ENCODE measurements around the gene CHAC1.
"Not testable (repeated sequence)": the region's sequence is repeated elsewhere in the genome, so short reads cannot be mapped to it uniquely, and the experiment has no call there.

The CHAC1 gene

DNA sequence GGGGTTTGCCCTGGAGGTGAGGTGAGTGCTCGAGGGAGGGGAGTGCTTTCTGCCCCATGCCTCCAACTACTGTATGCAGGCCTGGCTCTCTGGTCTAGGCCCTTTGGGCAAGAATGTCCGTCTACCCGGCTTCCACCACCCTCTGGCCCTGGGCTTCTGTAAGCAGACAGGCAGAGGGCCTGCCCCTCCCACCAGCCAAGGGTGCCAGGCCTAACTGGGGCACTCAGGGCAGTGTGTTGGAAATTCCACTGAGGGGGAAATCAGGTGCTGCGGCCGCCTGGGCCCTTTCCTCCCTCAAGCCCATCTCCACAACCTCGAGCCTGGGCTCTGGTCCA is 14.8 kb upstream of the CHAC1 start:
- no peak for DNase-seq

DNA sequence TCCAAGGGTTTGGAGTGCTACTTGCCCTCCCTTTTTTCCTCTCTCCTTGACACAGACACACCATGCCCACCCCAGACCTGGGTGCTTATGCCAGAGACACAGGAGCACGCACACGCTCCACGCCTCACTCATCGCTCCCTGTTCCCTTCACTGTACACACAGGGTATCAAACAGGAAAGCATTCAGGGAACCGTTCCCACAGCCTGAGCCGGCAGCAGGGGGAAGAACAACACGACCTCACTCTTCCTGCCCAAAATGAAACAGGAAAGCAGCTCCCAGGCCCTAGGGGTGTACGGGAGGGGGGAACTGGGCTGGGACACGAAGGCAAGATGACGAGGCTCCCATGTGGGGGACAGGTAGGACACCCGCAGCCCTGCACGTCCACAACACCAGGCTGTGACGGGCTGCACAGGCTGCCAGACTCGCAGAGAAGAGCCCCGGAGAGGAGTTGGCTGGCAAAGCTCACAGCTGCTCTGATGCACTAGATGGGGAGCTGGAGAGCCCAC is 12.9 kb upstream of the CHAC1 start:
- DNase-seq = no peak

DNA sequence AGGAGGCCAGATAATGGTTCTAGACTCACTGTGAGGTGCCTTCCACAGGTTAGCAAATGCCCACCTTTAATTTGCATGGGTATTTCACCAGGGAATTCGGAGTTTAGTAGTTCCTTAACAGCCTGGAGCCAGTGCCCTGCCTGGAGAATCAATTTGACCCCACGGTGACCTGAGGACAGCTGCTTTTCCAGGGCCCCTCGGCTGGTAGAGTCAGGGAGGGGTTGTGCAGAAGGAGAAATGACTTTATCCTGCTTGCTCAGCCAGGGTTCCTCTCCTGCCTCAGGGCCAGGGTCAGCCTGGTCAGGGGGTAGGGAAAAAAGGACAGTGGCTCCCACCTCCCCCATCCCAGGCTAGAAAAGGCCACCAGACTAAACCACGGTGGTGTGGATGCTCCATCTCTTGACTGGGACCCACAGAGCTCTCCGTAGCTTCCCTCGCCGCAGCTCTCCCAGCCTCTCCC is 12.2 kb upstream of the CHAC1 start:
- DNase-seq = no peak

DNA sequence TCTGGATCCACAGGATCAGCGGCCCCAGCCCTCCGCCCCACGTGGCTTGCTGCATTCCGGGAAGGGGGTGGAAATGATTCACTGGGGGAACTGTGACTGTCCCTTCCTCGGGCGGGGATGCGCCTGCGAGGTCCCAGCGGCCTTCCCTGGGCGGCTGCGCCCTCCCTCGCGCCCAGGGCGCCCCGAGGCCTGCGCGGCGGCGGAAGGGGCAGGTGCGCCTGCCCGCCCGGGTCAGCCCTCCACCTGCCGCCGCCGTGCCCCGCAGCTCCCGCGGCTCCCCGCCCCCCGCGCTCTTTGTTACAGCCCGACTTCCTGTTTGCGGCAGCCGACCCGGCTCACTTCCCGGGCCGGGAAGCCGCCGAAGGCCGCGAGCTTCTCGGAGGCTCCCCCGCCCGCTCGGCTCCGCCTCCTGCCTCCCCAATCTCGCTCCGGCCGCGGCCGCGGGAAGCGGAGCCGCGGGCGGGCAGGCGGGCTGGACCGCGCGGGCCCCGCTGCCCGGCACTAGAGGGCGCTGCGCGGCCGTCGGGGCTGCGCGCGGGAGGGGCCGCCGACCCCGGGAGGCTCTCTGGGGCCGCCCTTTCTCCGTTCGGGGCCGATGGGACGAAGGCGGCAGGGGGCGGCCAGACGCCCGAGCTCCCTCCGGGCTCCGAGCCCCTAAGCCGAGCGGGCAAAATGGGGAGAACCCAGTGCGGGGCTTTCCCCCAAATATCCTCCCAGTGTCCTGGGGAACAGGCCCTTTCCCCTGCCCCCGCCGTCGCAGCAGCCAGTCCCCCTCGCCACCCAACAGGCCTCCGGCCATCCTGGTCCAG is 11.5 kb upstream of the CHAC1 start:
- peak; percentile 61 for DNase-seq

DNA sequence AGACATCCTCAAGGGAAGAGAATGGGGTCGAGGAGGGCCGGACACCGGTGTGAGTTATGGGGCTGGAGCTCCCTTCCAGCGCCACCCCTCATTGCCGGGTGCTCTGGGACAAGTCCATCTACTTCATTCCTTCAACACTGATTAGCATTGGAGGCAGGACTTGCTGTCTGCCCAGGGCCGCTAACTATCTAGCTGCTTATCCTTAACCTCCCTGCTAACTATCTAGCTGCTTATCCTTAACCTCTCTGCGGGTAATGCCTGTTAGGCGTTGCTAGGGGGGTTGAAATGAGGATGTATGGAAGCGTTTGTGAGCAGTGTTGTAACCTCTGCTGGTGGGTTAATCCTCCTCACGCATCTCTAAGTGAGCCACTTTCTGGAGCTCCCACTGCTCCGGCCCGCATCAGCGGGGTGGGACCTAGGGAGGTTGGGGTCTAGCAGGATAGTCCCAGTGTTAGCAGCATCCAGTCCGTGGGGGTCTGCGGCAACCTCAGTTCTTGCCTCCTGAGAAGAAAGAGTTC is 10.9 kb upstream of the CHAC1 start:
- DNase-seq = no peak

DNA sequence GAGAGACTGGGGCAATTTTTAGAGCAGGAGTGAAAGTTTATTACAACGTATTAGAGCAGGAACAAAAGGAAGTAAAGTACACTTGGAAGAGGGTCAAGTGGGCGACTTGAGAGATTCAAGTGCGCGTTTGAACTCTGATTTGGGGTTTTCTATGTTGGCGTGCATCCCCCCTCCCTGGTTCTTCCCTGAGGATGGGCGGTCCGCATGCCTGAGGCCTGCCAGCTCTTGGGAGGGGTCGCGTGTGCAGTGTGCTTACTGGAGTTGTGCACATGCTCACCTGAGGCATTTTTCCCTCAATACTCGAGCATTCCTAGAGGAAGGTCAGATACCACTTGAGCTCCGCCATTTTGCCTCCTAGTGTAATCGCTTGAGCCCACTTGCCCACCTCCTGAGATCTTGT is 10.4 kb upstream of the CHAC1 start:
- DNase-seq = no peak

DNA sequence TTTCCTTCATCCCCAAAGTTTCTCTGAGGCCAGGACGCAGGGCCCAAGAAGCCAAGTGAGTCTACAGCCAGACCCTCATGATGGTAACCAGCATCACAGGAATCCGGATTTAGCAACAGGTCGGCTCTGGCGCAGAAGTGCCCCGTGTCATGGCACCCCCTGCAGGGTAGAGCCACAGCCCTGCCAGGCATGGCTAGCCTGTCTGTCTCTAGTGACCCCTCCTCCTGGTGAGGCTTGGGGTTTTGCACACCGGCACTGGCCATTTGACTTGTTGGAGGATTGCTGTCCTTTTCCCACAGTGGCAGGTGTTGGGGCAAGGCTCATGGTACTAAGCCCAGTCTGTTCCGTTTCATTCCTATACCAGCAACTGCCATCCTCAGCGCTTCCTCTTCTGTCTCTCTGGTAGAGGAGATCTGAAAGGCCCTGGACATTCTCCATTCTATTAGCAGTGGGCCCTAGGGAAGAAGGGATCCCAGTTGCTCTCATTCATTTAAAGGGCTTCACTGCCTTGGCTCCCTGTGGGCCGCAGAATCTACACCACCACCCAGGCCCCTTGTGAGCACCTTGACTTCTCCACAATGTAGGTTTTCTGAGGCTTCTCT is 9.4 kb upstream of the CHAC1 start:
- DNase-seq = no peak

DNA sequence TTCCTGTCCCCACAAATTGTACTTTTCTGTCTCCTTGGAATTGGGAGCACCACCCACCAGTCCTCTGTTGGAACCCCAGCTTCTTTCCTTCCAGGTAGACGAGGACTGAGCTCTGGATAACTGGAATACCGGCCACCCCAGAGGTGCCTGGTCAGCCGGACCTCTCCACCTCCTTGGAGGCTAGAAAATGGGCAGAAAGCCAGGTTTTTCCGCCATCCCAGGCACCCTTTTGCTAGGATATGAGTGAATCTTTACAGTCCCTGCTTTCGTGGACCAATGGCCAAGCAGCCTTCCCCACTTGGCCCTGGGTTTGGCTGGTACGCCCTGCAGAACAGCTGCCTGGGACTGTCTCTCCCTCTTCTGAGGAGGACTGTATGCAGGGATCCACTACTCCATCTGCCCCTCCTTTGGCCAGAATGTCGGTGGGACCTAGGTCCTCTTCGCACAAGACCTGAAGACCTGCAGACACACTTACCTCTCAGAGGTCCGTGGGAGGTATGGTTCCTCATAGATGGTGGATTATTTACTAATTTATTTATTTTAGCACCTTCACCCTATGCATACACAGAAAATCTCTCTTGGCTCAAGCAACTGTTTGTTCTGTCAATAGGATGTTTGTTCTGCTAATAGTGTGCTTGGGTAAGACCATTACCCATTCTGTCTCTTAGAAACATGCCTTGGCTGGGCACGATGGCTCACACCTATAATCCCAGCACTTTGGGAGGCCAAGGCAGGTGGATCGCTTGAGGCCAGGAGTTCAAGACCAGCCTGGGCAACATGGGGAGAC is 8.6 kb upstream of the CHAC1 start:
- no peak for DNase-seq

DNA sequence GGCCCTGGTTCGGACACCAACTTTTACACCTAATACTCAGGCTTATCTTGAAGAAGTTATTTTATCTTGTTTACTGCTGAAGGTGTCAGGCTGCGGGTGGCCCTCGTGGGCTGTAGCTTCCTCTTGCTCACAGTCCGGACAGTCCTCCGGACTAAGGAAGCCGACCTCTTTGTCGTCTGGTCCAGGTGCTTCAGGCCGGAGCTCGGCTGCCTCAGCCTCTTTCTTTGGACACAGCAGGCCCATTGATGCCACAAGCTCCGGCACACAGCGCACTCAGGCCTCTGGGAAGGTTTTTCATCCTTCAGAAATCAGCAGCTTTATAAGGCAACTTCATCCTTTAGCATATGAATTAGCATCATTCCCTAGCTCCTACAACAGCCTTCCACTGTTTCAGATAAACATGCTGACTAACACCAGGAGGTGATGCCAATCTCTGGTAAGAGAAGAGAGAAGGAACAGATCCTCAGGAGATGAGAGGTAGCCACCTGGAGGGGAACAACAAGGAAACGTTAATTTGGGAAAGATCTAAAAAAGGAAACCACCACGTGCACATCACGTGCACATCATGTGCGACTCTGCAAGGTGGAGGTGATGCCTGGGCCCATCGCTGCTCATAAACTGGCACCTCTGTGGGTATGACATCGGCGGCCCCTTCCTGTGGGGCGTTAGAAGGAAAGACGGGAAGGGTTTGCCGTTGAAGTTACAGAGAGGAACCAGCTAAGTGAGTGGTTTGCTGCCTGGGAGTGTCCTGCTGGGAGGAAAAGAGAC is 4.4 kb upstream of the CHAC1 start:
- DNase-seq = no peak

DNA sequence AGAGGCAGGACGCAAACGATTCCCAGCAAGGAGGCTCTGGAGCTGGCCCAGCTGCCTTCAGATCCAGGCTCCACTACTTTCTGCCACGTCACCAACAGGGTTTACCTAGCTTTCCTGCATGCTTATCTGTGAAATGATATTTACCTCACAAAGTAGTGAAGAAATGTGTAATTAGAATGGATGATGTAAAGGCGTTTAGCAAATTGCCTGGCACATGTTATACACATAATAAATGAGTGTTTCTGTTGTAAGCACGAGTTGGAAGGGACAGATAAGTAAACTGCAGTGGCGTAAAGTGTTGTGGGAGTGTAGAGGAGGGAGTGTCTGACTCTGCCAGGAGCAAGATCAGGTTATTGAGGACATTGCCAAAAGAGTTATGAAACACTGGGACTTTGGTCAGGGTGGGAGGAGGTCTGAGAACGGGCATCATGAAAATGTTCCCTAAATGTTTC is 3.5 kb upstream of the CHAC1 start:
- no peak for DNase-seq

DNA sequence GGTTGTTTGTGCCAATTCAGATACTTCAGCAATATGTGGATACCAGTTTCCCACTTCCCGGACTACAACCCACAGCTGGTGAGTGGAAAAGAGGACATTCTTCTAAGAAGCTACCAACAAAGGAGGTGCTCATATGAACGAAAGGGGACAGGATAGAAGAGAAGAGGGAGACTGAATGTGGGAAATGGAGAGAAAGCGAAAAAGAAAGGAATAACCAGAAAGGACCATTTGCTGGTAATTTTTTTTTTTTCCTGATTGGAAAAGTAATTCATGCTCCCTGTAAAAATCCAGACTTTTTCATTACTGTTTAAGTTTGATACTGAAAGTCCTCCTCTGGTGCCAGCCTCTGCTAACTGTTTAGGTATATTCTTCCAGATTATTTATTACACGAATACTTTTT is 1.5 kb upstream of the CHAC1 start:
- DNase-seq = no peak

DNA sequence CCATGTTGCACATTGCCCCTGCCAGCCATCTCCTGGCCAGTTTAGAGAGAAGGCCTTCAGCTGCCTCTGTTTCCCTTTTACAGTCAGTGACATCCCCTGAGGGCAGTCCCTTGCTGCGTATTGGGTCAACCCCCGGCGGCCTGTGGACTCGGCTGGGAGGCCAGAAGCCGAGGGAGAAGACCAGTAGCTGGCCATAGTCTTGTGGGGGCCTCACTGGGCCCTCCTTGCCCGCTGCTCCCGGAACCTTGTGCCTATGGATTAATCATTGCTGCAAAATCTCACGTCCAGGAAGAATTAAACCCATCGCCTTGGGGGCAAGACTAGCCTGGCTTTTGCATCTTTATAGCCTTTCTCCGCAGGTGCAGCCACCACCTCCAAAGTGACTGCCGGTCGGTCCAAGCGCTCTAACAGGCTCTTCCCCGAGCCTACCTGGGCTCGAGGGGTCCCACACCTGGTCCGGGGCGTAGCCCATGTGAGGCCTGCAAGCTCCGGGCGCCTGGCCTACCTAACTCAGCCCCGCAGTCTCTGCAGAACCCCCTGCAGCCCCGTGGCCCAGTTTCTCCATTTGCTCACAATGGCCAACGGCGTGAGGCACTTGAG is 870 bp upstream of the CHAC1 start:
- no peak for DNase-seq

DNA sequence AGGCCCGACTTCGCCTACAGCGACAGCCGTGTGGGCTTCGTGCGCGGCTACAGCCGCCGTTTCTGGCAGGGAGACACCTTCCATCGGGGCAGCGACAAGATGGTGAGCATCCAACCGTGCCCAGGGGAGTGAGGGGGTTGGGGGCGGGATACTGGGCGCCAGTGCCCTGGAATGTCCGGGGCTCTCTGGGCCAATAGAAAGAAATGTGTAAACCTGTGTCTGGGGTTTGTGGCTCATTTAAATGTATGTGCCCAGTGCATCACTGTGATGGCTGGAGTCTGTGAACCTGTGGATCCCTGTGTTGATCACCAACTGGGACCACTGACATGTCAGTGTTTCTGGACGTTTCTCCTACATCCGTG is 423 bp downstream of the CHAC1 start:
- no peak for DNase-seq

DNA sequence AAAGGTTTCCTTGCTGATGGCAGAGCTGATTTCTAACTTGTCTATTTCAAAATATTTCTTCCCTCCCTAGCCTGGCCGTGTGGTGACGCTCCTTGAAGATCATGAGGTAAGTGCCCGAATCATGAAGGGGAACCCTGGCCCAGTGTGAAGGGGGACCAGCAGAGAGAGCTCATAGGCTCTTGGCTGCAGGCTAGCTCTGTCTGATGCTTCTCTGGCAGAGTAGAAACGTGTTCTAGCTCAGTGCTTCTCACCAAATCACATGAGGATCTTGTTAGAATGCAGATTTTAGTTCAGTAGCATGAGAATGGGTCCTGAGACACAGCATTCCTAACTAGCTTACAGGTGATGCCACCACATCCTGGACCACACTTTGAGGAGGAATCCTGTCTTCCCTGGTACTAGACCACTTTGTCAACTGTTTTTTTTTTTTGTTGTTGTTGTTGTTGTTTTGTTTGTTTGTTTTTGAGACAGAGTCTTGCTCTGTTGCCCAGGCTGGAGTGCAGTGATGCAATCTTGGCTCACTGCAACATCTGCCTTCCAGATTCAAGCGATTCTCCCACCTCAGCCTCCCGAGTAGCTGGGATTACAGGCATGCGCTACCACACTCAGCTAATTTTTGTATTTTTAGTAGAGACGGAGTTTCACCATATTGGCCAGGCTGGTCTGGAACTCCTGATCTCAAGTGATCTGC is 1.0 kb downstream of the CHAC1 start:
- DNase-seq = not testable (repeated sequence)

DNA sequence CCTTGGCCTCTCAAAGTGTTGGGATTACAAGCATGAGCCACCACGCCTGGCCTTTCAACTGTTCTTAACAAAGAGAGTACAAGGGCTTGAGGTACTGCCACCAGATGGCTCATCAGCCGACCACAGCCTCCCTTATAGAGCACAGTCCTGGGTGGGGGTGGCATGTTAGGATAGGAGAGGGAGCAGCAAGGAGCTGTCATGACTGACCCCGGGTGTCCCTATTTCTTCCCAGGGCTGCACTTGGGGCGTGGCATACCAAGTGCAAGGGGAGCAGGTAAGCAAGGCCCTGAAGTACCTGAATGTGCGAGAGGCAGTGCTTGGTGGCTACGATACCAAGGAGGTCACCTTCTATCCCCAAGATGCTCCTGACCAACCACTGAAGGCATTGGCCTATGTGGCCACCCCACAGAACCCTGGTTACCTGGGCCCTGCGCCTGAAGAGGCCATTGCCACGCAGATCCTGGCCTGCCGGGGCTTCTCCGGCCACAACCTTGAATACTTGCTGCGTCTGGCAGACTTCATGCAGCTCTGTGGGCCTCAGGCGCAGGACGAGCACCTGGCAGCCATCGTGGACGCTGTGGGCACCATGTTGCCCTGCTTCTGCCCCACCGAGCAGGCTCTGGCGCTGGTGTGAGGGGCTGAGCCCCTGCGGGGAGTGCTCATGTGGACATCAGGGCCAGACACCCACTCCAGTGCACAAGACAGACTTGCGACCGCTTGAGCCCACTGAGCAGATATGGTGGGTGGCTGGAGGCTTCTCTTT is 2.1 kb downstream of the CHAC1 start:
- no peak for DNase-seq

DNA sequence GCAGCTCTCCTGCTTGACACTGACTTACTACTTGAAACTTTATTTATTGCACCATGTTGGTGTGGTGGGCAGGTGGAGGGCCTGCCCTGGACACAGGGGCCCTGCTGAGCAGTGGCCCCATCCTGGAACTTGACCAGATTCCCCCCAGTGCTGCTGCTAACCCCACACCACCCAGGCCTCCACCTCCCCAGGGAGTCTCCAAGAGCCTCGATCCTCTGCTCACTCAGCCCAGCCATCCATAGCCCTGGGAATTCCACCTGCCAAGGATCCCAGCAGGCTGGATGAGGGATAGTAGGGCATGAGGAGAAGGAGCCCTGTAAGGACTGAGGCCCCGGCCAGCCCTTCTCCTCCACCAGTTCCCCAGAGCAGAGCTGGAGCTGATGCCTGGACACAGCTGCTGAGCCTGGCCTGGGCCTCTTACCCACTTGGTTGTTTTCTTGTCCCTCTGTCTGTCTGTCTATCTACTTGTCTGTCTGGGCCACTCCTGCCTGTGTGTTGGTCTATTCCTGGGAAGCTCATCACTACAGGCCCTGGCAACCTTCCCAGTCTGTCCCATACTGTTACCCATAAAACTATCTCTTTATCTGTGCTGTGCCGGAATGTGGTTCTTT is 2.8 kb downstream of the CHAC1 start:
- DNase-seq = no peak

DNA sequence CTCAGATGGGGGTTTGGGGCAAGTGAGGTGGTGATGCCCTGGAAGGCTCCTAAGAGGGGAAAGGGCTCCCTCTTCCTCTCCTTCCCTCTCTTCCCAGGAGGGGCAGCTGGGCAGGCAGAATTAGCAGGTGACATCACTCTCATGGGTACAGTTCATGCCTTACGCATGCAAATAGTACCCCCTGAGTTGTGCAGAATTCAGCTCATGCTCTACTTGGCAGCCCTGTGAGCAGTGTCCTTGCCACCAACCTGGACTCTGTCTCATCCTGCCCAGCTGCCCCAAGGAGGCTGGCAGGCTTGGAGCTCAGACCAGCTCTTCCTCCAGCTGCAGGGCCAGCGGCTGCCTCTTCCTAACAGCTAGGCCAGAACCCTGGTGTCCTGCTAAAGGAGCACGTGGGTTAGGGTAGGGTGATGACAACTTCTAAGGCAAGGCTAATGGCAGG is 3.3 kb downstream of the CHAC1 start:
- no peak for DNase-seq

DNA sequence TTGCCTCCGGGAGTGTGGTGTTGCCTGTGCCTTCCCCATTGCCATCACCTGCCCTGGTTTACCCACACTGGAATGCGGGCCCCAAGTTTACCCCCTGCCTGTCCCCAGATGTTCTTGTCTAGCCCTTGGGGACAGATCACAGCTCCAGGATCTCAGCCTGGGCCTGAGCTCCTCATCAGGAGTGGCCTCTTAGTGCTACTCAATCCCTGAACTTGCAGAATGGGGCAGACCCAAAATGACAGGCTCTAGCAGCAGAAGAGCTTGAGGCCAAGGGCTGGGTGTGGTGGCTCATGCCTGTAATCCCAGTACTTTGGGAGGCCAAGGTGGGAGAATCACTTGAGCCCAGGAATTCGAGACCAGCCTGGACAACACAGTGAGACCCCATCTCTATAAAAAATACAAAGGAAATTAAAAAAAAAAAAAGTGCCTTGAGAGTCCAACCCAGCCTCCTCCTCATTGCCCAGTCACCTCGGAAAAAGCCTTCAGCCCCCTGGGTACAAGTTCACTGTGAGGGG is 3.8 kb downstream of the CHAC1 start:
- no peak for DNase-seq

DNA sequence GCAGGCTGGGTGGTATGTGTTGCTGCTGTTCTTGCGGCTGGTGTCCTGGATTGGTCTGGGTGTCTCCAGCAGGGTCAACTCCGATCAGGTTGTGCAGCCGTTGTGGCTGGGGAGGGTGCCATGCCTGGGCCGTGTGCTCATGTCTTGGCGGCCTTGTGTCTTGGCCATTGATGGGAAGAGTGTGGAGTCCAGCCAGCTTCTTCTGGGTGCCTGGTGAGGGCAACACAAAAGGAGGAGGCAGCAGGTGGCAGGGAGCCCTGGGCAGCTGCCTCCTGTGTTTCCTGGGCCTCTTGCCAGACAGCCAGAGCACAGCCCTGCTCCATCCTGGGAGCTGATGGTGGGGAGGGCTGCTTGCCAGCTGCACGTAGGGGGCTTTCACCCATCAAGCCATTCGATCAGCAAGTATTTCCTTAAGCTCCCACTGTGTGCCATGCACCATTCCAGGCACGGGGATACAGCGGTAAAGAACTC is 4.3 kb downstream of the CHAC1 start:
- DNase-seq = no peak

DNA sequence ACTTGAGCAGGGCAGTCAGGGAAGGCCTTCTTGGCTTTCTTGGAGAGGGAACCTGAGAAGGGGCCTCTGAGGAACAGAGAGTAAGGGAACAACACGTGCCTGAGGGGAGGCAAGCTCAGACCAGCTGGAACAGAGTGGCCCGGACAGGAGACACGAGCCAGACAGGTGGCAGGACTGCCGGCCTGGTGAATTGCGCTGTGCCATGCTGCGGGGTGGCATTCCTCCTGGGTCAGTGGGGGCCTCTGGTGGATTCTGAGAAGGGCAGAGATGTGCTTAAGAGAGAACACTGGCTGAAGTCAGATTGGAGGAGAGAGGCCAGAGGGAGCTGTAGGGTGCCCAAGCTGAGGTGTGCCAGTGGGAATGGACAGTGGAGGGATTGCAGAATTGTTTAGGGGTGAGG is 4.9 kb downstream of the CHAC1 start:
- DNase-seq = no peak
